ENCODE results near the gene OR9A2. TPM values are rescaled to one million over a fixed set of nuclear protein-coding genes. Genes with fewer than 3 reads are reported as not detected.

Gene OR9A2
- total RNA-seq, 1 experiment from 2014 or later = not detected

DNA sequence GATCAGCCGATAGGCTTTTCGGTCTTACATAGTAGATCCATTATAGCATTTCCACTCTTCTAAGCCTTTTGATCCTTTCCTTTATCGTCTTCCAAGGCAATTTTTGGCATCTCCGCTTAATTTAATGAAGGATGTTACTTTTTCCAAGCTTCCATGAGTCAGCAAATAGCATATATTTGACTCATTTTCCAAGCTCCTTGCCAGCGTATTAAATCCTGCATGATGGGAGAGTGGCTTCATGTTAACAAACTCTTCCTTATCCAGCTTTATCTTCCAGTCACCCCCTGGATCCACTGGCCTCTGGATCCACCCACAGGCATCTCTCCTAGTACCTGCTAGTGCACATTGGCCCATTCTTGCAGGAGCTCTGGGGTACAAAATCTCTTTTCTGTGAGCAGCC, 13.0 kb downstream of the OR9A2 start:
- Mint-ChIP-seq H3K9me3 (ENCODE audit: unreplicated experiment) (no peaks in the 10 kb centered on the region), H3K36me3 (ENCODE audit: insufficient read depth, unreplicated experiment) (no peaks in the 10 kb centered on the region), H3K27ac (ENCODE audit: unreplicated experiment) (no peak overlapping the region), H3K27me3 (ENCODE audit: insufficient read depth, unreplicated experiment) (peaks cover 21% of the 10 kb centered on the region), H3K4me1 (ENCODE audit: low read depth, unreplicated experiment) (no peaks in the 10 kb centered on the region), H3K4me3 (ENCODE audit: unreplicated experiment) (no peak overlapping the region)
- no TSS peak for BruUV-seq (replicated peaks)
- Histone ChIP-seq H3K4me1 (no peaks in the 10 kb centered on the region), H3K27me3 (replicated peaks; ENCODE audit: control insufficient read depth, insufficient read depth, low read length) (no peaks in the 10 kb centered on the region; the same call in 1 of the 2 replicates), H3K36me3 (ENCODE audit: control insufficient read depth, insufficient read depth, low read length) (no peaks in the 10 kb centered on the region), H3K9me3 (no peaks in the 10 kb centered on the region), H3K4me3 (ENCODE audit: low read depth, low read length) (no peak overlapping the region)
- ChIA-PET POLR2A (no interaction called here), CTCF (interaction anchor here (0.6 to 1.7 kb wide), 3 partner anchors 201 to 226 kb away, joined by 3 to 6 read pairs (median 3); no protein-coding TSS in a partner anchor)
- DNase-seq = no peak
- intact Hi-C loops (cut with micrococcal nuclease; ENCODE audit: unreplicated experiment) = no loop called here
- TF ChIP-seq CTCF (IDR thresholded peaks at IDR 0.05; ENCODE audit: insufficient read depth in 1 of 2, low read depth in 1 of 2, low read length in 1 of 2, severe bottlenecking in 1 of 2, unreplicated experiment in 1 of 2) = no peak

- Mint-ChIP-seq H3K4me1 (ENCODE audit: low read depth, unreplicated experiment) (no peaks in the 10 kb centered on the region), H3K36me3 (ENCODE audit: insufficient read depth, unreplicated experiment) (no peaks in the 10 kb centered on the region), H3K27ac (ENCODE audit: unreplicated experiment) (no peak overlapping the region), H3K4me3 (ENCODE audit: unreplicated experiment) (no peak overlapping the region), H3K9me3 (ENCODE audit: unreplicated experiment) (no peaks in the 10 kb centered on the region), H3K27me3 (ENCODE audit: insufficient read depth, unreplicated experiment) (peaks cover 21% of the 10 kb centered on the region)
- BruUV-seq (replicated peaks) = no TSS peak
- Histone ChIP-seq H3K4me1 (no peaks in the 10 kb centered on the region), H3K4me3 (ENCODE audit: low read depth, low read length) (no peak overlapping the region), H3K9me3 (no peaks in the 10 kb centered on the region), H3K36me3 (ENCODE audit: control insufficient read depth, insufficient read depth, low read length) (no peaks in the 10 kb centered on the region), H3K27me3 (replicated peaks; ENCODE audit: control insufficient read depth, insufficient read depth, low read length) (no peaks in the 10 kb centered on the region; the same call in 1 of the 2 replicates)
- CTCF ChIA-PET = interaction anchor here (0.6 to 1.0 kb wide), 2 partner anchors 202 to 226 kb away, joined by 3 read pairs; no protein-coding TSS in a partner anchor
- intact Hi-C loops (cut with micrococcal nuclease; ENCODE audit: unreplicated experiment) = no loop called here
- POLR2A ChIA-PET = no interaction called here
- TF ChIP-seq CTCF (IDR thresholded peaks at IDR 0.05; ENCODE audit: insufficient read depth in 1 of 2, low read depth in 1 of 2, low read length in 1 of 2, severe bottlenecking in 1 of 2, unreplicated experiment in 1 of 2) = no peak
- no peak for DNase-seq
Measured at GRCh38 chr7:143013473-143013872, 13.5 kb downstream of the OR9A2 start.

DNA sequence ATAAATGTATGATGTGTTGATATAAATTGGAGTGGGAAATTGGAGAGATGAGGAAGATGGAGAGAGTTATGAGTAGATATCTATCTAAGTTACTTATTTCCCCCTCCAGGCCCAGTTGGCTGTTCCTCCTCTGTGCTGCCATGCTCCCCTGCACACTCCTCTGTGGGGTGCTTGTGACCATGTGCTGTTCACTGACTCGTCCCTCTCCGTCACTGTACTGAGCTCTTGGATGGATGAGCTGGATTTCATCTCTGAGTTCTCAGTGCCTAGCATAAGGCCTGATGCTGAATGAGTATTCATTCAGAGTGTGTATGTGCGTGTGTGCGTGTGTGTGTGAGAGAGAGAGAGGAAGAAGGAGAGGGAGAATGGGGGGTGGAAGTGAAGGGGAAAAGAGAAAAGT, 14.5 kb downstream of the OR9A2 start:
- H3K4me3 Mint-ChIP-seq (ENCODE audit: unreplicated experiment) = no peak overlapping the region
- no peaks in the 10 kb centered on the region for H3K36me3 Mint-ChIP-seq (ENCODE audit: insufficient read depth, unreplicated experiment)
- no TSS peak for BruUV-seq (replicated peaks)
- ChIA-PET POLR2A (no interaction called here), CTCF (interaction anchor here (10.7 kb wide), 1 partner anchor 202 kb away, joined by 167 read pairs; no protein-coding TSS in a partner anchor)
- H3K27ac Mint-ChIP-seq (ENCODE audit: unreplicated experiment) = no peak overlapping the region
- Histone ChIP-seq H3K36me3 (ENCODE audit: control insufficient read depth, insufficient read depth, low read length) (no peaks in the 10 kb centered on the region), H3K4me1 (no peaks in the 10 kb centered on the region), H3K9me3 (no peaks in the 10 kb centered on the region), H3K27me3 (replicated peaks; ENCODE audit: control insufficient read depth, insufficient read depth, low read length) (no peaks in the 10 kb centered on the region; the same call in 1 of the 2 replicates), H3K4me3 (ENCODE audit: low read depth, low read length) (no peak overlapping the region)
- H3K9me3 Mint-ChIP-seq (ENCODE audit: unreplicated experiment) = no peaks in the 10 kb centered on the region
- peaks cover 24% of the 10 kb centered on the region for H3K27me3 Mint-ChIP-seq (ENCODE audit: insufficient read depth, unreplicated experiment)
- intact Hi-C loops (cut with micrococcal nuclease; ENCODE audit: unreplicated experiment) = no loop called here
- no peaks in the 10 kb centered on the region for H3K4me1 Mint-ChIP-seq (ENCODE audit: low read depth, unreplicated experiment)
- TF ChIP-seq CTCF (IDR thresholded peaks at IDR 0.05; ENCODE audit: insufficient read depth in 1 of 2, low read depth in 1 of 2, low read length in 1 of 2, severe bottlenecking in 1 of 2, unreplicated experiment in 1 of 2) = no peak
- DNase-seq = no peak

All from Caco-2 (cell line).